ENCODE results near the gene KRTAP10-4. TPM values are rescaled to one million over a fixed set of nuclear protein-coding genes. Genes with fewer than 3 reads are reported as not detected.

The KRTAP10-4 gene
- total RNA-seq, 1 experiment from 2014 or later: not detected

GRCh38 chr21:44528634-44528995 is 44.9 kb upstream of the KRTAP10-4 start (continued):
- TF ChIP-seq, protein P1, sequence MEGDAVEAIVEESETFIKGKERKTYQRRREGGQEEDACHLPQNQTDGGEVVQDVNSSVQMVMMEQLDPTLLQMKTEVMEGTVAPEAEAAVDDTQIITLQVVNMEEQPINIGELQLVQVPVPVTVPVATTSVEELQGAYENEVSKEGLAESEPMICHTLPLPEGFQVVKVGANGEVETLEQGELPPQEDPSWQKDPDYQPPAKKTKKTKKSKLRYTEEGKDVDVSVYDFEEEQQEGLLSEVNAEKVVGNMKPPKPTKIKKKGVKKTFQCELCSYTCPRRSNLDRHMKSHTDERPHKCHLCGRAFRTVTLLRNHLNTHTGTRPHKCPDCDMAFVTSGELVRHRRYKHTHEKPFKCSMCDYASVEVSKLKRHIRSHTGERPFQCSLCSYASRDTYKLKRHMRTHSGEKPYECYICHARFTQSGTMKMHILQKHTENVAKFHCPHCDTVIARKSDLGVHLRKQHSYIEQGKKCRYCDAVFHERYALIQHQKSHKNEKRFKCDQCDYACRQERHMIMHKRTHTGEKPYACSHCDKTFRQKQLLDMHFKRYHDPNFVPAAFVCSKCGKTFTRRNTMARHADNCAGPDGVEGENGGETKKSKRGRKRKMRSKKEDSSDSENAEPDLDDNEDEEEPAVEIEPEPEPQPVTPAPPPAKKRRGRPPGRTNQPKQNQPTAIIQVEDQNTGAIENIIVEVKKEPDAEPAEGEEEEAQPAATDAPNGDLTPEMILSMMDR (IDR thresholded peaks at IDR 0.05 in 2 of 3, conservative IDR thresholded peaks at IDR 0.05 in 1 of 3; ENCODE audit: borderline replicate concordance in 1 of 3, insufficient read depth in 1 of 3, low read depth in 2 of 3, low read length in 2 of 3): no peak

- no peak overlapping the region for H3K4me3 ChIP-seq (replicated peaks in 1 of 2; ENCODE audit: low read depth in 1 of 2, low read length in 2 of 2)
- no peak overlapping the region for H3K9ac ChIP-seq (ENCODE audit: low read length)
- H3K9me2 ChIP-seq (ENCODE audit: insufficient read depth): no peaks in the 10 kb centered on the region
- no peak overlapping the region for H2AFZ ChIP-seq (ENCODE audit: low read depth, low read length, poor library complexity, severe bottlenecking)
- no peaks in the 10 kb centered on the region for H3K4me1 ChIP-seq (ENCODE audit: control insufficient read depth in 1 of 2, insufficient read depth in 2 of 2, low read length in 2 of 2)
- no peaks in the 10 kb centered on the region for H3K79me2 ChIP-seq (ENCODE audit: insufficient read depth, low read length)
- no peaks in the 10 kb centered on the region for H3K36me3 ChIP-seq (ENCODE audit: control insufficient read depth in 1 of 2, insufficient read depth in 2 of 2, low read length in 2 of 2)
- H3K9me3 ChIP-seq (ENCODE audit: control insufficient read depth in 1 of 2, insufficient read depth in 1 of 2, low read depth in 1 of 2, low read length in 2 of 2): peaks cover 4 to 6% of the 10 kb centered on the region in 2 experiments; a peak in 1 of 4 replicates
- TF ChIP-seq JUND (IDR thresholded peaks at IDR 0.05): no peak
- no peak for TF ChIP-seq SIN3A (IDR thresholded peaks at IDR 0.05; ENCODE audit: low read depth)
- TF ChIP-seq EZH2 (IDR thresholded peaks at IDR 0.05): no peak
- no peak for TF ChIP-seq TCF7L2 (IDR thresholded peaks at IDR 0.05; ENCODE audit: borderline replicate concordance, extremely low read depth, insufficient read depth, insufficient read length)
- TF ChIP-seq SP1 (IDR thresholded peaks at IDR 0.05; ENCODE audit: low read depth): no peak
- no peak for TF ChIP-seq ZBTB33 (IDR thresholded peaks at IDR 0.05; ENCODE audit: extremely low read depth, insufficient replicate concordance, low read length)
- no peak overlapping the region for H3K27ac ChIP-seq (ENCODE audit: low read depth, low read length)
- ChIA-PET CTCF (no interaction called here), RAD21 (ENCODE audit: low non-redundant PET in 1 of 2, low total read pairs in 2 of 2, uncharacterized antibody in 2 of 2, unreplicated experiment in 2 of 2) (no interaction called here), POLR2A (no interaction called here)
- intact Hi-C loops (cut with micrococcal nuclease): no loop called here
- ATAC-seq (no peak), DNase-seq (ENCODE audit: low read depth, low spot score) (no peak)
- H4K20me1 ChIP-seq (ENCODE audit: insufficient read depth): no peaks in the 10 kb centered on the region
- BruUV-seq (replicated peaks): no TSS peak
- H3K27me3 ChIP-seq (ENCODE audit: insufficient read depth, low read length): no peaks in the 10 kb centered on the region
- no peak overlapping the region for H3K4me2 ChIP-seq (ENCODE audit: low read length)
Observed at GRCh38 chr21:44529011-44529421, 44.5 kb upstream of the KRTAP10-4 start.
